ENCODE results near the gene NDE1. TPM values are rescaled to one million over a fixed set of nuclear protein-coding genes. Genes with fewer than 3 reads are reported as not detected.
"Not testable (repeated sequence)": the region's sequence is repeated elsewhere in the genome, so short reads cannot be mapped to it uniquely, and the experiment has no call there.

Gene NDE1
- total RNA-seq, 2 donors from 2014 or later = 26.5 to 37.0 TPM

DNA sequence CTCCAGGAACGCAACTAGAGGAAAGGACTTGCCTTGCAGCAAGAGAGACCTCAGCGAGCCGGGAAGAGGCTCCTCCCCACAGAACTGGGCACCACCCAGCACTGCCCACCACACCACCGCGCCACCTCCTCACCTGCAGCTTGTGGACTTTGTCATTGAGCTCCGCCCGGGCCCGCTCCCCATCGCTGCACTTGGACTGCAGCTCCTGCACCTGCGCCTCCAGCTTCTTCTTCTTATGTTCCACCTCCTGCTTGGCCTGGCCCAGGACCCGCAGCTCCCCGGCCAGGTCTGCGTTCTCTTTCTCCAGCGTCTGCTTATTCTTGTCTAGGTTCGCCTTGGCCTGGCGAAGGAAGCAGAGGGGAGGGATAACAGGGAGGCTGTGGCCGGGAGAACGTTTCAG lies 76.7 kb downstream of the NDE1 start:
- Histone ChIP-seq H3K4me1 (ENCODE audit: control insufficient read depth in 1 of 2, low read depth in 2 of 2) (no peaks in the 10 kb centered on the region), H3K9me3 (no peaks in the 10 kb centered on the region), H3K36me3 (peaks cover 98% of the 10 kb centered on the region), H3K4me3 (no peak overlapping the region), H3K27me3 (replicated peaks; ENCODE audit: insufficient read depth) (no peaks in the 10 kb centered on the region), H3K27ac (peak overlapping the region in 1 of 2 donors; percentile 9)
- DNase-seq (ENCODE audit: low spot score) = no peak
- TF ChIP-seq, protein P1, sequence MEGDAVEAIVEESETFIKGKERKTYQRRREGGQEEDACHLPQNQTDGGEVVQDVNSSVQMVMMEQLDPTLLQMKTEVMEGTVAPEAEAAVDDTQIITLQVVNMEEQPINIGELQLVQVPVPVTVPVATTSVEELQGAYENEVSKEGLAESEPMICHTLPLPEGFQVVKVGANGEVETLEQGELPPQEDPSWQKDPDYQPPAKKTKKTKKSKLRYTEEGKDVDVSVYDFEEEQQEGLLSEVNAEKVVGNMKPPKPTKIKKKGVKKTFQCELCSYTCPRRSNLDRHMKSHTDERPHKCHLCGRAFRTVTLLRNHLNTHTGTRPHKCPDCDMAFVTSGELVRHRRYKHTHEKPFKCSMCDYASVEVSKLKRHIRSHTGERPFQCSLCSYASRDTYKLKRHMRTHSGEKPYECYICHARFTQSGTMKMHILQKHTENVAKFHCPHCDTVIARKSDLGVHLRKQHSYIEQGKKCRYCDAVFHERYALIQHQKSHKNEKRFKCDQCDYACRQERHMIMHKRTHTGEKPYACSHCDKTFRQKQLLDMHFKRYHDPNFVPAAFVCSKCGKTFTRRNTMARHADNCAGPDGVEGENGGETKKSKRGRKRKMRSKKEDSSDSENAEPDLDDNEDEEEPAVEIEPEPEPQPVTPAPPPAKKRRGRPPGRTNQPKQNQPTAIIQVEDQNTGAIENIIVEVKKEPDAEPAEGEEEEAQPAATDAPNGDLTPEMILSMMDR (IDR thresholded peaks at IDR 0.05) = no peak
- ATAC-seq (ENCODE audit: insufficient number of reproducible peaks, low FRiP score, low read depth) = no peak

DNA sequence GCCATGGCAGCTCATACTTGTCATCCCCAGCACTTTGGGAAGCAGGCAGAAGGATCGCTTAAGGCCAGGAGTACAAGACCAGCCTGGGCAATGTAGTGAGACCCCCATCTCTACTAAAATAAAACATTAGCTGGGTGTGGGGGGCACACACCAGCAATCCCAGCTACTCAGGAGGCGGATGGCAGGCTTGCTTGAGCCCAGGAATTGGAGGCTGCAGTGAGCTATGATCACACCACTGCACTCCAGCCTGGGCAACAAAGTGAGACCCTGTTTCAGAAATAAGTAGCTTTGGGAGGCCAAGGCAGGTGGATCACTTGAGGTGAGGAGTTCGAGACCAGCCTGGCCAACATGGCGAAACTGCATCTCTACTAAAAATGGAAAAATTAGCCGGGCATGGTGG lies 77.7 kb downstream of the NDE1 start:
- not testable (repeated sequence) for H3K9me3 ChIP-seq; H3K4me3 ChIP-seq; ATAC-seq (ENCODE audit: insufficient number of reproducible peaks, low FRiP score, low read depth); DNase-seq (ENCODE audit: low spot score); H3K27me3 ChIP-seq (replicated peaks; ENCODE audit: insufficient read depth); H3K4me1 ChIP-seq (ENCODE audit: control insufficient read depth in 1 of 2, low read depth in 2 of 2); H3K27ac ChIP-seq
- H3K36me3 ChIP-seq = peaks cover 98% of the 10 kb centered on the region

DNA sequence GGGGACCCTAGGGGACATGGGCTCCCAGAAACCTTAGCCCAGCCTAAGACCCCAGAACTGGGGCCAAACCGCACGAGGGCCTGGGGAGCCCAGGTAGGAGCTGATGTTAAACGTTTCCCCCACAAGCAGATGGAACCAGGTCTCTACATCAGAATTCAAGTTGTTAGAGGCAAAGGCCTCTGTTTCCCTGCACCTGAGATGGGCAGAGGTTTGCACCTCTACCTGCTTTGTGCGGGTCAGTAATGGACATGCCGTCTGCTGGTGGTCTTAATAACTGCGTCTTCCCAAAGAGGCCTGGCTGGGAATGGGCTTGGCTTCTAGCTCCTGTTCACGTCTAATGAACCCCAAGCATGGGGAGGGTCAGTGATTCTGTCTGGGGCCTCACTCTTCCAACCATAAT lies 79.1 kb downstream of the NDE1 start:
- H3K4me1 ChIP-seq (ENCODE audit: control insufficient read depth in 1 of 2, low read depth in 2 of 2) = no peaks in the 10 kb centered on the region
- no peaks in the 10 kb centered on the region for H3K9me3 ChIP-seq
- ATAC-seq (ENCODE audit: insufficient number of reproducible peaks, low FRiP score, low read depth) (no peak), DNase-seq (ENCODE audit: low spot score) (no peak)
- H3K4me3 ChIP-seq = no peak overlapping the region
- no peaks in the 10 kb centered on the region for H3K27me3 ChIP-seq (replicated peaks; ENCODE audit: insufficient read depth)
- H3K36me3 ChIP-seq = peaks cover 99% of the 10 kb centered on the region
- TF ChIP-seq, protein P1 (IDR thresholded peaks at IDR 0.05) = no peak
- H3K27ac ChIP-seq = no peak overlapping the region

DNA sequence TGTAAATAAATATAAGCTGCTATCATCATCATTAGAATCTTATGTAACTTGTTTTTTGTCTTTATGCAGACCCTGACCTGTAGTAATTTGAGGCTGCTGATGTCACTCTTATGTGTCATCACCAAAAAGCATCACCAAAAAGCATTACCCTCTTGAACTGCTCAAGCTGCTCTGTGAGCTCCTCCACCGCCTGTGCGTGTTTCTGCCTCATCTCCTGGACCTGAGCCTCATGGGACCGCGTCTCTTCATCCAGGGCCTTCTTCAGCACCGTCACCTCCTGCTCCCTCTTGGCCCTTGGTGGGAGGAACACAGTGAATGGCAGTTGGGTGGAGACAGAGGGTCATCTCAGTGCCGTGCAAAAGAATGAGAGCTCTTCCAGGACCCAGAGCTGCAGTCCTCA lies 82.4 kb downstream of the NDE1 start:
- H3K36me3 ChIP-seq = peaks cover 99% of the 10 kb centered on the region
- no peak for ATAC-seq (ENCODE audit: insufficient number of reproducible peaks, low FRiP score, low read depth)
- H3K9me3 ChIP-seq = no peaks in the 10 kb centered on the region
- no peak for DNase-seq (ENCODE audit: low spot score)
- no peak overlapping the region for H3K4me3 ChIP-seq
- TF ChIP-seq, protein P1 (IDR thresholded peaks at IDR 0.05) = no peak
- no peaks in the 10 kb centered on the region for H3K4me1 ChIP-seq (ENCODE audit: control insufficient read depth in 1 of 2, low read depth in 2 of 2)
- no peaks in the 10 kb centered on the region for H3K27me3 ChIP-seq (replicated peaks; ENCODE audit: insufficient read depth)
- no peak overlapping the region for H3K27ac ChIP-seq

DNA sequence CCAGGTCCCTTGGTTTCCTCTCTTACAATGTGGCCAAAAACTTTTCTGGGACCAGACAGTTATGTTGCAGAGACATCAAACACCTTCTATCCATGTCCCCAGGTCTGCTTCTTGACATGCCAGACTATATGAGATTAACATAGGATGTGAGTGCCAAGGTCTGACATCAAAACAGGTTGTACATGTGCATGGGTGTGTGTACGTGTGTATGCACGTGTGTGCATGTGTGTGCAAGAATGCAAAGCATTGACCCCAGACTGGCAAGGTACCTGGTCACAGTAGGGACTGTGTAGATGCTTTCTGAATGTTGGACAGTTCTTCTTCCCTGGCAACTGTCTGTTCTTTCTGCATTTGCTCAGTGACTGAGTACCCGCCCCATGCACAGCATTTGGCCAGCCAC lies 85.6 kb downstream of the NDE1 start:
- peaks cover 98% of the 10 kb centered on the region for H3K36me3 ChIP-seq
- TF ChIP-seq, protein P1 (IDR thresholded peaks at IDR 0.05) = no peak
- H3K9me3 ChIP-seq = no peaks in the 10 kb centered on the region
- H3K4me3 ChIP-seq = no peak overlapping the region
- no peak for DNase-seq (ENCODE audit: low spot score)
- no peak for ATAC-seq (ENCODE audit: insufficient number of reproducible peaks, low FRiP score, low read depth)
- no peaks in the 10 kb centered on the region for H3K27me3 ChIP-seq (replicated peaks; ENCODE audit: insufficient read depth)
- H3K4me1 ChIP-seq (ENCODE audit: control insufficient read depth in 1 of 2, low read depth in 2 of 2) = no peaks in the 10 kb centered on the region
- H3K27ac ChIP-seq = no peak overlapping the region

DNA sequence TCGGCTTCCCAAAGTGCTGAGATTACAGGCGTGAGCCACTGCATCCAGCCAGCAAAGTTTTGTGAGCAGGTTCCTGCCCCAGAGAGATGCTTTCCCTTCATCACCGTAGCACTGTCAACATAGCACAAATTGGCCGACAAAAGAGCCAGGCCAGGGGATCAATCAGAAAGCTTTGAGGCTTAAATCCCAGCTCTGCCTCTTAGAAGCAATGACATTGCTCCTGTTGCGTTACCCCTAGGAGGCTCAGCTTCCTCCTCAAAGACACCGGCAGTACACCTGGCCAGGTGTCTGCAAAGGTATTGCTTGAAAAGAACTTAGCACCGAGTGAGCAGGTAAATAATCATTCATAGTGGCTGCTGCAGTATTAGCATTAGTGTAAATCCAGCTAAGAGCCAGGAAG lies 86.5 kb downstream of the NDE1 start:
- no peaks in the 10 kb centered on the region for H3K9me3 ChIP-seq
- no peak overlapping the region for H3K4me3 ChIP-seq
- H3K4me1 ChIP-seq (ENCODE audit: control insufficient read depth in 1 of 2, low read depth in 2 of 2) = no peaks in the 10 kb centered on the region
- TF ChIP-seq, protein P1 (IDR thresholded peaks at IDR 0.05) = no peak
- DNase-seq (ENCODE audit: low spot score) (no peak), ATAC-seq (ENCODE audit: insufficient number of reproducible peaks, low FRiP score, low read depth) (no peak)
- H3K27me3 ChIP-seq (replicated peaks; ENCODE audit: insufficient read depth) = no peaks in the 10 kb centered on the region
- peaks cover 98% of the 10 kb centered on the region for H3K36me3 ChIP-seq
- H3K27ac ChIP-seq = no peak overlapping the region
